ENCODE results near the gene TMA7.

TMA7 gene

GRCh38 chr3:48432411-48433371, 7.4 kb upstream of the TMA7 start:
- no peak overlapping the region for H3K27ac ChIP-seq
- no peak overlapping the region for H3K4me3 ChIP-seq (ENCODE audit: low read depth in 1 of 2, low read length in 1 of 2)

GRCh38 chr3:48433472-48434118, 6.5 kb upstream of the TMA7 start:
- Histone ChIP-seq H3K27me3 (peaks cover 20% of the 10 kb centered on the region), H3K4me1 (ENCODE audit: control insufficient read depth in 1 of 2, insufficient read depth in 1 of 2, low read depth in 1 of 2, low read length in 1 of 2) (peaks cover 5 to 28% of the 10 kb centered on the region in 2 experiments), H3K27ac (no peak overlapping the region), H3K36me3 (peaks cover 16% of the 10 kb centered on the region), H3K4me3 (ENCODE audit: low read depth in 1 of 2, low read length in 1 of 2) (no peak overlapping the region), H3K9me3 (no peaks in the 10 kb centered on the region)
- no peak for TF ChIP-seq CTCF (IDR thresholded peaks at IDR 0.05)

More at GRCh38 chr3:48432411-48433371, 7.4 kb upstream of the TMA7 start:
- Histone ChIP-seq H3K4me1 (ENCODE audit: control insufficient read depth in 1 of 2, insufficient read depth in 1 of 2, low read depth in 1 of 2, low read length in 1 of 2) (peaks cover 5 to 31% of the 10 kb centered on the region in 2 experiments), H3K36me3 (peaks cover 16% of the 10 kb centered on the region), H3K9me3 (no peaks in the 10 kb centered on the region), H3K27me3 (peaks cover 29% of the 10 kb centered on the region)
- no peak for TF ChIP-seq CTCF (IDR thresholded peaks at IDR 0.05)

DNA sequence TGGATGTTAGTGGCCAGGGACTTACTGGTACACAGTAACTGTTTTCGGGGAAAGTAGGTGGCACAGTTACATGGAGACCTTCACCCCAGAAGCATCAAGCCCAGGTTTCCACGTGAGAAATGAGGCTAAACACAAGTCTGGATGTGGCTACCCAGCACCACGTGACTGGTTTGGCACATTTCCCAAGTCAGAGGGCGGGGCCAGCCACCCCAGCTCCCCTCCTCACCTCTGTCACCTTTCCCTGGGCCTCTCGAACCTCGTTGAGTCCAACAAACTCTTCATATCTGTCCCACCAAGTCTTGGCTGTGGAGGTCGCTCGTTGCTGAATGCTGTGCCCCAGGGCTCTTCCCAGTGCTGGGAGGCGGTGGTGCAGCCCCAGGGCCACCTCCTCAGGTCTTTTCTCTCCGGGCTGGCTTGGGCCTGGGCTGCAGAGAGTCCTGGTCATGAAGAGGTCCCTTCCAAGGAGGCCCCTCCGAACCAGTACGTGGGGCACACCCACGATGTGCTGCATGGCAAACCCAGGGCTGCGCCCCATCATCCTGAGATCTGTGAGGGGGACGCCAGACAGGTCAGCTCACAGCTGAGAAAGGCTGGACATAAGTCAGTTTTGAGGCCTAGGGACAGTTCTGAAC, 5.3 kb upstream of the TMA7 start:
- Histone ChIP-seq H3K4me1 (ENCODE audit: control insufficient read depth in 1 of 2, insufficient read depth in 1 of 2, low read depth in 1 of 2, low read length in 1 of 2) (peaks cover 9 to 28% of the 10 kb centered on the region in 2 experiments), H3K4me3 (ENCODE audit: low read depth in 1 of 2, low read length in 1 of 2) (no peak overlapping the region), H3K36me3 (peaks cover 16% of the 10 kb centered on the region), H3K27ac (peak overlapping the region; percentile 39), H3K27me3 (peaks cover 9% of the 10 kb centered on the region), H3K9me3 (no peaks in the 10 kb centered on the region)
- TF ChIP-seq CTCF (IDR thresholded peaks at IDR 0.05): no peak

GRCh38 chr3:48435223-48435595, 4.8 kb upstream of the TMA7 start:
- Histone ChIP-seq H3K4me1 (ENCODE audit: control insufficient read depth in 1 of 2, insufficient read depth in 1 of 2, low read depth in 1 of 2, low read length in 1 of 2) (peaks cover 7 to 25% of the 10 kb centered on the region in 2 experiments), H3K27ac (peak overlapping the region; percentile 39), H3K36me3 (peaks cover 16% of the 10 kb centered on the region), H3K9me3 (no peaks in the 10 kb centered on the region), H3K4me3 (ENCODE audit: low read depth in 1 of 2, low read length in 1 of 2) (no peak overlapping the region), H3K27me3 (peaks cover 4% of the 10 kb centered on the region)
- TF ChIP-seq CTCF (IDR thresholded peaks at IDR 0.05): no peak

DNA sequence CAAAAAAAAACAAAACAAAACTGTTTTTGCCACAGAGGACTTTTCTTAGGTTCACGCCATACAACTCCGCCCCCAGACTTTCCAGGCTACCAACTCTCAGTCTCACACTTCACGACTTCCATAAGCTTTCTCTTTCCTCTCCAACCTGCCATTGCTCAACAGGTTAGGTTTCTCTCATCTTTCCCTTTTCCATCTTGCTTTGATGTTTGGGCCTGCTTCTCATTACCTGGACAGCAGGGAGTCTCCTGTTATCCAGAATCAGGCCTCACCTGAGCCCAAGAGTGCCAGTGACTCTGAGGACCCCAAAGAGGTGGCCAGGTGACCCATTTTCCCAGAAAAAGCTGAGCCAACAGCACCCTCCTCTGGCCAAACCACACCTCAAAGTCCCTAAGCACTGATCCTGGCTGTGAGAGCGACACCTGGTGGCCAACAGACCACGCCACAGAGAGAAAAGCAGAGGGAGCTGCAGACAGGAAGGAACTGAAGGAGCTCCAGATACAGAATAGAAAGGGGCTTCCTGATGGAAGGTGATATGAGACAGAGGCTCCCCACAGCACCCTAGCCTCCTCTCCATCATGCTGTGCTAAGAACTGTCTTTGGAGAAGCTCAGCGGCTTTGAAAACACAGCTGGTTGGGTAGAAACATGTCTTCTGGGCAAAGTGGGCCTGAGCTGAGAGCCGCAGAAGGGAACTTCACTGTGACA, 4.1 kb upstream of the TMA7 start:
- H3K36me3 ChIP-seq: peaks cover 16% of the 10 kb centered on the region
- peak overlapping the region; percentile 39 for H3K27ac ChIP-seq
- peaks cover 12 to 29% of the 10 kb centered on the region in 2 experiments for H3K4me1 ChIP-seq (ENCODE audit: control insufficient read depth in 1 of 2, insufficient read depth in 1 of 2, low read depth in 1 of 2, low read length in 1 of 2)
- H3K27me3 ChIP-seq: no peaks in the 10 kb centered on the region
- H3K4me3 ChIP-seq (ENCODE audit: low read depth in 1 of 2, low read length in 1 of 2): no peak overlapping the region
- H3K9me3 ChIP-seq: no peaks in the 10 kb centered on the region
- TF ChIP-seq CTCF (IDR thresholded peaks at IDR 0.05): peak; percentile 97

All from neutrophil (primary cell).